MM.1S (cell line): ENCODE data around the gene ZNF829.

Experiments used
- CTCF ChIP-seq: fragments of 300-600 bp; sonication (generic); IDR thresholded peaks from 2 replicates; pipeline ENCODE4 v1.5.1; 2016; ENCODE audit warnings: antibody characterized with exemption, low read length, mixed read lengths
- EZH2phosphoT487 ChIP-seq: fragments of 300-600 bp; sonication (generic); IDR thresholded peaks from 2 replicates; pipeline ENCODE4 v1.6.1; 2018; ENCODE audit warnings: antibody characterized with exemption, low read length

GRCh38 chr19:36931684-36932083, 15.6 kb upstream of the ZNF829 start:
- no peak for TF ChIP-seq CTCF
- no peak for TF ChIP-seq EZH2phosphoT487
